B cell (primary cell): ENCODE results near the gene SLC7A10. TPM values are rescaled to one million over a fixed set of nuclear protein-coding genes. Genes with fewer than 3 reads are reported as not detected.

Experiments
- ATAC-seq: fragments of 200-7000 bp; cut with Tn5 transposase; one replicate; pipeline ENCODE4 v1.10.0; 2021; ENCODE audit warnings: low read depth, mild to moderate bottlenecking, moderate number of reproducible peaks, moderate library complexity
- CTCF ChIA-PET: fragments of 350-600 bp; sonication (Branson Sonifier 250); formaldehyde crosslinking; loops from one replicate; lab custom pipeline; 2021; ENCODE audit warnings: antibody characterized with exemption, inconsistent platforms; lab: Charles Lee
- POLR2A ChIA-PET: fragments of 350-600 bp; sonication (Branson Sonifier 250); formaldehyde crosslinking; loops from one replicate; lab custom pipeline; 2021; ENCODE audit warnings: antibody characterized with exemption; lab: Charles Lee
- DNase-seq: peaks from one replicate; pipeline ENCODE4 v3.0.0; 2013
- H2AFZ ChIP-seq: 2 replicates; pipeline ENCODE4 v1.6.1; 2012; ENCODE audit warnings: mild to moderate bottlenecking, low read depth, low read length; ENCODE audit not compliant: insufficient read depth, poor library complexity, severe bottlenecking
- H3K27ac ChIP-seq, 2 donors: 1 replicate in 1 of 2; 2 replicates in 1 of 2; pipeline ENCODE4 v1.5.1; 2012 to 2013; ENCODE audit warnings: low read length in 2 of 2, mild to moderate bottlenecking in 2 of 2, moderate library complexity in 1 of 2
- H3K27me3 ChIP-seq, 4 experiments: fragments of 200-600 bp in 1 of 4; sonication (generic) in 1 of 4; replicated peaks in 1 of 4; 1 replicate in 2 of 4; 2 replicates in 2 of 4; pipeline versions ENCODE4 v1.6.1 to v1.7.0; 2013 to 2016; ENCODE audit warnings: low read length in 3 of 4, mild to moderate bottlenecking in 2 of 4, mixed read lengths in 1 of 4, moderate library complexity in 1 of 4; ENCODE audit not compliant: insufficient read depth in 4 of 4, control insufficient read depth in 3 of 4; ENCODE audit errors: control extremely low read depth in 1 of 4
- H3K36me3 ChIP-seq, 2 experiments: replicated peaks in 1 of 2; 1 replicate in 1 of 2; 2 replicates in 1 of 2; pipeline versions ENCODE4 v1.6.1 to v1.7.1; 2013; ENCODE audit warnings: low read length in 1 of 2; ENCODE audit not compliant: insufficient read depth in 2 of 2, control insufficient read depth in 1 of 2; ENCODE audit errors: control extremely low read depth in 1 of 2, extremely low read depth in 1 of 2
- H3K4me1 ChIP-seq, 2 donors: fragments of 200-600 bp in 1 of 2; sonication (generic) in 1 of 2; 1 replicate in 1 of 2; 2 replicates in 1 of 2; pipeline versions ENCODE4 v1.5.1 to v1.6.1; 2013 to 2017; ENCODE audit warnings: low read length in 2 of 2; ENCODE audit not compliant: control insufficient read depth in 2 of 2, insufficient read depth in 2 of 2
- H3K4me2 ChIP-seq: replicated peaks from 2 replicates; pipeline ENCODE3; 2012; ENCODE audit warnings: mild to moderate bottlenecking, low read depth, low read length; ENCODE audit not compliant: poor library complexity, severe bottlenecking
- H3K4me3 ChIP-seq, 5 experiments: fragments of 200-600 bp in 1 of 5; sonication (generic) in 1 of 5; 1 replicate in 3 of 5; 2 replicates in 2 of 5; pipeline versions ENCODE4 v1.5.1 to v1.7.0; 2011 to 2016; ENCODE audit warnings: low read length in 4 of 5, mild to moderate bottlenecking in 4 of 5, low read depth in 2 of 5, control low read depth in 1 of 5, moderate library complexity in 1 of 5; ENCODE audit not compliant: insufficient read depth in 1 of 5; ENCODE audit errors: control extremely low read depth in 1 of 5, extremely low read depth in 1 of 5
- H3K79me2 ChIP-seq: fragments of 200-600 bp; sonication (generic); one replicate; pipeline ENCODE4 v1.6.0; 2016; ENCODE audit warnings: low read length; ENCODE audit not compliant: control insufficient read depth, insufficient read depth
- H3K9ac ChIP-seq: fragments of 200-600 bp; sonication (generic); 2 replicates; pipeline ENCODE4 v1.6.1; 2017; ENCODE audit warnings: mild to moderate bottlenecking, low read length, moderate library complexity
- H3K9me3 ChIP-seq, 3 donors: one replicate each; pipeline versions ENCODE4 v1.6.1 to v1.7.1; 2013; ENCODE audit warnings: low read length in 2 of 3; ENCODE audit not compliant: control insufficient read depth in 2 of 3, insufficient read depth in 1 of 3; ENCODE audit errors: control extremely low read depth in 1 of 3
- H4K20me1 ChIP-seq: 2 replicates; pipeline ENCODE4 v1.6.0; 2012; ENCODE audit warnings: mild to moderate bottlenecking, low read length; ENCODE audit not compliant: insufficient read depth, control insufficient read depth, poor library complexity, severe bottlenecking
- H3K27ac Mint-ChIP-seq: one replicate; pipeline ENCODE4 v1.8.0; 2021; ENCODE audit warnings: mixed read lengths
- H3K27me3 Mint-ChIP-seq: one replicate; pipeline ENCODE4 v1.8.0; 2021; ENCODE audit warnings: mixed read lengths
- H3K4me1 Mint-ChIP-seq: one replicate; pipeline ENCODE4 v1.8.0; 2021; ENCODE audit warnings: mixed read lengths
- H3K4me3 Mint-ChIP-seq: one replicate; pipeline ENCODE4 v1.8.0; 2021; ENCODE audit warnings: mixed read lengths
- H3K9me3 Mint-ChIP-seq: one replicate; pipeline ENCODE4 v1.8.0; 2022; ENCODE audit warnings: mixed read lengths; ENCODE audit not compliant: insufficient read depth
- EZH2 ChIP-seq: IDR thresholded peaks from 2 replicates; pipeline ENCODE4 v1.6.1; 2012; ENCODE audit warnings: borderline replicate concordance, low read depth, mild to moderate bottlenecking, moderate library complexity, low read length; ENCODE audit not compliant: insufficient read depth, poor library complexity, severe bottlenecking
- WGBS: methylation state at CpG from one replicate; pipeline ENCODE4 v1.1.5; 2013; ENCODE audit warnings: missing lambda C conversion rate; ENCODE audit not compliant: insufficient coverage; 5-methylcytosine and 5-hydroxymethylcytosine counted together
- intact Hi-C: fragments of 100-400 bp; cut with micrococcal nuclease; formaldehyde crosslinking; loops from one replicate; pipeline ENCODE4 v1.10.0; 2022
- polyA plus RNA-seq: library from polyadenylated mRNA; depleted of rRNA; stranded (reverse); fragments of >200 nt; gene quantifications from 2 replicates; pipeline ENCODE4 v1.2.3, GENCODE V29; 2012
- total RNA-seq, 2 donors: library from RNA; stranded (reverse); fragments of 120-200 nt in 1 of 2; gene quantifications; 1 replicate in 1 of 2; 2 replicates in 1 of 2; pipeline versions ENCODE4 v1.2.3 to v1.2.4, GENCODE V29; 2013 to 2022
- TF ChIP-seq, protein P1 (sequence below): fragments of 200-600 bp; IDR thresholded peaks from one replicate; pipeline ENCODE4 v1.8.0; 2022; ENCODE audit warnings: antibody characterized with exemption, mild to moderate bottlenecking

The SLC7A10 gene
- total and polyA plus RNA-seq, 2 donors (not counting 1 experiment from before 2014, with no cell fraction given): not detected

DNA sequence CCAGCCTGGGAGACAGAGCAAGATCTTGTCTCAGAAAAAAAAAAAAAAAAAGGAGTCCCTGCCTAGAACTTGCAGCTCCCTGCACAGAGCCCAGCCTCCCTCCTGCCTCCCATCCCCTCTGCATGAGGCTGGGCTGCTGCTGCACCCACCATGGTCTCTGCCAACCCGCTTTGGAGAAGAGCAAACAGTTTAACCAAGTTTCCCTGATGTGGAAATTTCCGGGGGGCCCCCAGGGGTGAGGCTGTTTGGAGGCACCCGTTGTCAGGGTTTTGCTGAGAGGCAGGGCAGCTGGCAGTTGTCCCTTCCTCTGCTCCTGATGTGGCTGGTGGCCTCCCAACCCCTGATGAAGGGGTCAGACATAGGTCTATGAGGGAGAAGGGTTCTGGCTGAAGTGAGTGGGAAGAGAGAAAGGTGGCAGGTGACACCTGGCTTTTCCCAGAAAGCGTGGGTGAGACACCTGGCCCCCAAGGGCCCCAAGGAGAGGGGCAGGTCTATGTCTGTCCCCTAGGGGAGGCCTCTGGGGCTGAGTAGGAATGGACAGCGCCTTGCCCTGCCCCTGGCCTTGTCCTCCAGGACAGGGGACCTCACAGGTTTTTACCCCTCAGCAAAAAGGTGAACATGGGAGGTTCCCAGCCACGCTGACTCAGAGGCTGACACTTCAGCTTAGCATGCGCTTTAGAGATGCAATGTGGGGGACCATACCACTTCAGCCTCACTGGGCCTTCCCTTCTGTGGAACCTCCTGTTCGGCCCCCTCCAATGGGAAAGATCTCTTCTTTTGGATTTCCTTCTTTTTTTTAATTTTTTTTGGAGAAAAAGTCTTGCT is 26.0 kb downstream of the SLC7A10 start:
- H3K79me2 ChIP-seq: no peaks in the 10 kb centered on the region
- H2AFZ ChIP-seq: no peak overlapping the region
- H3K36me3 ChIP-seq: no peaks in the 10 kb centered on the region
- Mint-ChIP-seq H3K4me1 (no peaks in the 10 kb centered on the region), H3K4me3 (no peak overlapping the region), H3K27me3 (peaks cover 10% of the 10 kb centered on the region), H3K9me3 (no peaks in the 10 kb centered on the region), H3K27ac (no peak overlapping the region)
- no peaks in the 10 kb centered on the region for H3K9me3 ChIP-seq
- no peak overlapping the region for H3K4me2 ChIP-seq
- DNase-seq (no peak), ATAC-seq (no peak)
- ChIA-PET CTCF (no interaction called here), POLR2A (no interaction called here)
- H3K4me1 ChIP-seq: no peaks in the 10 kb centered on the region
- no peak overlapping the region for H3K9ac ChIP-seq
- no peak overlapping the region for H3K27ac ChIP-seq
- TF ChIP-seq, protein P1, sequence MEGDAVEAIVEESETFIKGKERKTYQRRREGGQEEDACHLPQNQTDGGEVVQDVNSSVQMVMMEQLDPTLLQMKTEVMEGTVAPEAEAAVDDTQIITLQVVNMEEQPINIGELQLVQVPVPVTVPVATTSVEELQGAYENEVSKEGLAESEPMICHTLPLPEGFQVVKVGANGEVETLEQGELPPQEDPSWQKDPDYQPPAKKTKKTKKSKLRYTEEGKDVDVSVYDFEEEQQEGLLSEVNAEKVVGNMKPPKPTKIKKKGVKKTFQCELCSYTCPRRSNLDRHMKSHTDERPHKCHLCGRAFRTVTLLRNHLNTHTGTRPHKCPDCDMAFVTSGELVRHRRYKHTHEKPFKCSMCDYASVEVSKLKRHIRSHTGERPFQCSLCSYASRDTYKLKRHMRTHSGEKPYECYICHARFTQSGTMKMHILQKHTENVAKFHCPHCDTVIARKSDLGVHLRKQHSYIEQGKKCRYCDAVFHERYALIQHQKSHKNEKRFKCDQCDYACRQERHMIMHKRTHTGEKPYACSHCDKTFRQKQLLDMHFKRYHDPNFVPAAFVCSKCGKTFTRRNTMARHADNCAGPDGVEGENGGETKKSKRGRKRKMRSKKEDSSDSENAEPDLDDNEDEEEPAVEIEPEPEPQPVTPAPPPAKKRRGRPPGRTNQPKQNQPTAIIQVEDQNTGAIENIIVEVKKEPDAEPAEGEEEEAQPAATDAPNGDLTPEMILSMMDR: no peak
- no peak for TF ChIP-seq EZH2
- H3K4me3 ChIP-seq: no peak overlapping the region
- WGBS: 77% methylated on average over 7 of the region's 8 CpGs
- H3K27me3 ChIP-seq: peaks cover 0 to 10% (median 0%) of the 10 kb centered on the region in 4 experiments
- intact Hi-C loops: no loop called here
- no peaks in the 10 kb centered on the region for H4K20me1 ChIP-seq

DNA sequence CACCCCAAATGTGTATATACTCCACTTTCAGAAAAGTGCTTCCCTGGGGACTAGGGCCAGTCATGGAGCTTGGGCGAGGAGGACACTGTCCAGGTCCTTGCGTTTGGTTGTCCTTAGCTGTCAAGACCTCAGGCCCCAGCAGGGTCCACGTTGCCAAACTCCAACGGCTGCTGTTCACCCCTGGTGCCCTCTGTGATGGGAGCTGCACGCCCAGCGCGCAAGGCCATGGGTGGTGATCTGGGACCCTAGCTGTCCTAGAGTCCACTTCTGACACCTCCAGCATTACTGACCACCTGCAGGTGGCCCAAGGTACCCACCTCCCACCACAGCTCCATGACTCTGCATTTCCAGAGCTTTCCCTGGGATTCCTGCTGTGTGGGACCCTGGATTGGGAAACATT is 27.5 kb downstream of the SLC7A10 start:
- no peak overlapping the region for H2AFZ ChIP-seq
- no peak overlapping the region for H3K4me3 ChIP-seq
- no peak overlapping the region for H3K27ac ChIP-seq
- H3K4me1 ChIP-seq: peaks cover 0 to 3% of the 10 kb centered on the region in 2 donors
- no peaks in the 10 kb centered on the region for H3K9me3 Mint-ChIP-seq
- no peaks in the 10 kb centered on the region for H3K79me2 ChIP-seq
- H3K9me3 ChIP-seq: no peaks in the 10 kb centered on the region
- ChIA-PET POLR2A (interaction anchor here (0.6 kb wide), 1 partner anchor 23 kb away, joined by 4 read pairs; no protein-coding TSS in a partner anchor), CTCF (interaction anchor here (1.2 kb wide), 1 partner anchor 14 kb away, joined by 3 read pairs; no protein-coding TSS in a partner anchor)
- no peak for TF ChIP-seq EZH2
- TF ChIP-seq, protein P1: no peak
- ATAC-seq (no peak), DNase-seq (no peak)
- peaks cover 0 to 15% (median 0%) of the 10 kb centered on the region in 4 experiments for H3K27me3 ChIP-seq
- H3K36me3 ChIP-seq: no peaks in the 10 kb centered on the region
- no peak overlapping the region for H3K4me3 Mint-ChIP-seq
- no peak overlapping the region for H3K9ac ChIP-seq
- intact Hi-C loops: no loop called here
- H3K4me1 Mint-ChIP-seq: no peaks in the 10 kb centered on the region
- no peak overlapping the region for H3K4me2 ChIP-seq
- no peak overlapping the region for H3K27ac Mint-ChIP-seq
- 92% methylated on average over 7 of the region's 7 CpGs for WGBS
- H3K27me3 Mint-ChIP-seq: peaks cover 17% of the 10 kb centered on the region
- no peaks in the 10 kb centered on the region for H4K20me1 ChIP-seq
